GM23248 (cell line): Measurements from ENCODE around the gene BAD.

ENCODE experiments used
- EZH2 ChIP-seq: fragments of 200-600 bp; sonication (generic); IDR thresholded peaks from 2 replicates; pipeline ENCODE4 v1.6.1; 2018; ENCODE audit warnings: antibody characterized with exemption, mild to moderate bottlenecking; ENCODE audit not compliant: insufficient read depth, poor library complexity, severe bottlenecking
- EZH2phosphoT487 ChIP-seq: fragments of 200-600 bp; sonication (generic); IDR thresholded peaks from 2 replicates; pipeline ENCODE4 v1.6.1; 2018; ENCODE audit warnings: antibody characterized with exemption, moderate library complexity, mild to moderate bottlenecking, low read depth; ENCODE audit not compliant: insufficient read depth

GRCh38 chr11:64283092-64283491 lies 1.4 kb downstream of the BAD start:
- no peak for TF ChIP-seq EZH2phosphoT487
- TF ChIP-seq EZH2: no peak
